Spleen (tissue), 7 donors: ENCODE data around the gene CEBPB.

ENCODE experiments used
- CTCF ChIP-seq, 11 experiments: fragments of 200-600 bp in 7 of 11; fragments of 450-650 bp in 4 of 11; sonication (generic) in 4 of 11; IDR thresholded peaks in 8 of 11; conservative IDR thresholded peaks in 3 of 11; 1 replicate in 7 of 11; 2 replicates in 4 of 11; pipeline versions ENCODE4 v1.4.0 to v1.8.0; 2016 to 2021; ENCODE audit warnings: antibody characterized with exemption in 11 of 11, inconsistent platforms in 4 of 11, mild to moderate bottlenecking in 1 of 11
- POLR2A ChIP-seq, 3 donors: fragments of 450-650 bp; IDR thresholded peaks; one replicate each; pipeline ENCODE4 v1.5.1; 2017; ENCODE audit warnings: antibody characterized with exemption in 3 of 3, mild to moderate bottlenecking in 1 of 3
- POLR2AphosphoS5 ChIP-seq, 3 donors: sonication (generic); formaldehyde crosslinking; IDR thresholded peaks; one replicate each; pipeline ENCODE4 v1.5.1; 2017; ENCODE audit warnings: antibody characterized with exemption in 3 of 3
- donor health status: DM: no; HTN: no; CAD: no; lungs with moderate emphysema.
- donor health status: DM: no; HTN: no; CAD: no.
- donor health status: DM: no; HTN: no; CAD: no.

GRCh38 chr20:50203951-50204937 lies 13.6 kb downstream of the CEBPB start:
- TF ChIP-seq CTCF (IDR thresholded peaks at IDR 0.05 in 8 of 11, conservative IDR thresholded peaks at IDR 0.05 in 3 of 11) (no peak), POLR2AphosphoS5 (IDR thresholded peaks at IDR 0.05) (no peak), POLR2A (IDR thresholded peaks at IDR 0.05) (no peak)
